Activated B cell treated with CpG ODN at 0.5 μM for 24 hours (primary cell): ENCODE data around the gene VARS2. TPM values are rescaled to one million over a fixed set of nuclear protein-coding genes. Genes with fewer than 3 reads are reported as not detected.

Source experiments
- ATAC-seq: fragments of 200-7000 bp; cut with Tn5 transposase; one replicate; pipeline ENCODE4 v1.10.0; 2021; ENCODE audit warnings: low read depth, mild to moderate bottlenecking, moderate library complexity
- CTCF ChIA-PET: fragments of 350-600 bp; sonication (Branson Sonifier 250); formaldehyde crosslinking; loops from one replicate; lab custom pipeline; 2021; ENCODE audit warnings: antibody characterized with exemption; lab: Charles Lee
- POLR2A ChIA-PET: fragments of 350-600 bp; sonication (Branson Sonifier 250); formaldehyde crosslinking; loops from one replicate; lab custom pipeline; 2021; ENCODE audit warnings: antibody characterized with exemption; lab: Charles Lee
- DNase-seq: peaks from one replicate; pipeline ENCODE4 v3.0.0; 2022
- H3K27ac Mint-ChIP-seq: one replicate; pipeline ENCODE4 v1.8.0; 2020; ENCODE audit warnings: mixed read lengths
- H3K27me3 Mint-ChIP-seq: one replicate; pipeline ENCODE4 v1.8.0; 2021; ENCODE audit warnings: mixed read lengths
- H3K36me3 Mint-ChIP-seq: one replicate; pipeline ENCODE4 v1.8.0; 2021; ENCODE audit warnings: low read depth, mixed read lengths
- H3K4me1 Mint-ChIP-seq: one replicate; pipeline ENCODE4 v1.8.0; 2021; ENCODE audit warnings: mixed read lengths
- H3K4me3 Mint-ChIP-seq: one replicate; pipeline ENCODE4 v1.8.0; 2020; ENCODE audit warnings: mild to moderate bottlenecking, mixed read lengths
- H3K9me3 Mint-ChIP-seq: one replicate; pipeline ENCODE4 v1.8.0; 2020; ENCODE audit warnings: mixed read lengths
- CTCF ChIP-seq: fragments of 200-600 bp; IDR thresholded peaks from one replicate; pipeline ENCODE4 v1.8.0; 2022; ENCODE audit warnings: antibody characterized with exemption, mild to moderate bottlenecking
- intact Hi-C: fragments of 100-400 bp; cut with micrococcal nuclease; formaldehyde crosslinking; loops from one replicate; pipeline ENCODE4 v1.15.1; 2024
- total RNA-seq: library from RNA; stranded (reverse); gene quantifications from 2 replicates; pipeline ENCODE4 v1.2.3, GENCODE V29; 2022

VARS2 gene
- total RNA-seq, 1 donor from 2014 or later: 47.8 TPM

GRCh38 chr6:30944051-30944450 is 30.0 kb downstream of the VARS2 start:
- CTCF ChIA-PET: no interaction called here
- intact Hi-C loops: no loop called here
- H3K27ac Mint-ChIP-seq: no peak overlapping the region
- POLR2A ChIA-PET: no interaction called here
- no peaks in the 10 kb centered on the region for H3K9me3 Mint-ChIP-seq
- no peak for TF ChIP-seq CTCF
- peaks cover 59% of the 10 kb centered on the region for H3K27me3 Mint-ChIP-seq
- no peak overlapping the region for H3K4me3 Mint-ChIP-seq
- DNase-seq (no peak), ATAC-seq (no peak)
- no peaks in the 10 kb centered on the region for H3K36me3 Mint-ChIP-seq
- peaks cover 4% of the 10 kb centered on the region for H3K4me1 Mint-ChIP-seq

GRCh38 chr6:30945281-30945680 is 31.2 kb downstream of the VARS2 start:
- POLR2A ChIA-PET: no interaction called here
- no peak overlapping the region for H3K27ac Mint-ChIP-seq
- TF ChIP-seq CTCF: no peak
- CTCF ChIA-PET: no interaction called here
- H3K4me1 Mint-ChIP-seq: peaks cover 4% of the 10 kb centered on the region
- H3K27me3 Mint-ChIP-seq: peaks cover 59% of the 10 kb centered on the region
- H3K9me3 Mint-ChIP-seq: no peaks in the 10 kb centered on the region
- H3K4me3 Mint-ChIP-seq: no peak overlapping the region
- intact Hi-C loops: no loop called here
- no peak for DNase-seq
- H3K36me3 Mint-ChIP-seq: no peaks in the 10 kb centered on the region
- ATAC-seq: no peak

- ATAC-seq: no peak
- DNase-seq: no peak
- Mint-ChIP-seq H3K4me1 (peaks cover 4% of the 10 kb centered on the region), H3K4me3 (no peak overlapping the region), H3K27ac (no peak overlapping the region), H3K27me3 (peaks cover 43% of the 10 kb centered on the region), H3K9me3 (no peaks in the 10 kb centered on the region), H3K36me3 (no peaks in the 10 kb centered on the region)
- CTCF ChIA-PET: no interaction called here
- POLR2A ChIA-PET: no interaction called here
- intact Hi-C loops: no loop called here
- no peak for TF ChIP-seq CTCF
These were observed 33.2 kb downstream of the VARS2 start for GRCh38 chr6:30947231-30947630.

GRCh38 chr6:30948811-30949210 is 34.8 kb downstream of the VARS2 start:
- POLR2A ChIA-PET: no interaction called here
- no peak for TF ChIP-seq CTCF
- Mint-ChIP-seq H3K4me3 (no peak overlapping the region), H3K36me3 (no peaks in the 10 kb centered on the region), H3K9me3 (no peaks in the 10 kb centered on the region), H3K27ac (no peak overlapping the region), H3K4me1 (no peaks in the 10 kb centered on the region), H3K27me3 (peaks cover 30% of the 10 kb centered on the region)
- DNase-seq: no peak
- CTCF ChIA-PET: no interaction called here
- ATAC-seq: no peak
- intact Hi-C loops: no loop called here

GRCh38 chr6:30951907-30952469 is 38.0 kb downstream of the VARS2 start:
- Mint-ChIP-seq H3K27ac (no peak overlapping the region), H3K36me3 (no peaks in the 10 kb centered on the region), H3K9me3 (no peaks in the 10 kb centered on the region), H3K4me3 (no peak overlapping the region), H3K4me1 (peaks cover 21% of the 10 kb centered on the region), H3K27me3 (peaks cover 17% of the 10 kb centered on the region)
- POLR2A ChIA-PET: no interaction called here
- DNase-seq: no peak
- no peak for ATAC-seq
- TF ChIP-seq CTCF: no peak
- intact Hi-C loops: no loop called here
- CTCF ChIA-PET: no interaction called here
